Cardiac muscle cell (in vitro differentiated cells and primary cell): Measurements from ENCODE around the gene IL19. TPM values are rescaled to one million over a fixed set of nuclear protein-coding genes. Genes with fewer than 3 reads are reported as not detected.
"Not testable (repeated sequence)": the region's sequence is repeated elsewhere in the genome, so short reads cannot be mapped to it uniquely, and the experiment has no call there.

ENCODE experiments used
- DNase-seq, 2 donors: peaks; one replicate each; pipeline versions ENCODE4 v3.0.0 to v3.0.0-alpha.2; 2010 to 2017; ENCODE audit warnings: low read depth in 1 of 2, low spot score in 1 of 2
- H3K27ac ChIP-seq: fragments of 200-600 bp; sonication (generic); 2 replicates; pipeline ENCODE4 v1.5.1; 2016
- H3K27me3 ChIP-seq: fragments of 200-600 bp; sonication (generic); 2 replicates; pipeline ENCODE4 v1.6.0; 2016; ENCODE audit warnings: control low read depth
- H3K36me3 ChIP-seq: fragments of 200-600 bp; sonication (generic); 2 replicates; pipeline ENCODE4 v1.5.1; 2016; ENCODE audit warnings: control low read depth
- H3K4me1 ChIP-seq: fragments of 200-600 bp; sonication (generic); 2 replicates; pipeline ENCODE4 v1.8.1; 2017; ENCODE audit warnings: low read depth, mild to moderate bottlenecking, mixed run types
- H3K4me3 ChIP-seq: fragments of 200-600 bp; sonication (generic); 2 replicates; pipeline ENCODE4 v1.5.1; 2016; ENCODE audit warnings: mild to moderate bottlenecking
- H3K9me3 ChIP-seq: fragments of 200-600 bp; sonication (generic); 2 replicates; pipeline ENCODE4 v1.5.1; 2017; ENCODE audit warnings: low read depth, mild to moderate bottlenecking, control low read depth
- CTCF ChIP-seq: IDR thresholded peaks from 2 replicates; pipeline ENCODE4 v1.5.1; 2012; ENCODE audit warnings: low read depth, mild to moderate bottlenecking, low read length
- polyA plus RNA-seq: library from polyadenylated mRNA; unstranded; fragments of >200 nt; fragmentation: Nextera tagmentation; extraction: Ambion mirVana; gene quantifications from 2 replicates; pipeline ENCODE4 v1.2.1, GENCODE V29; 2016
- total RNA-seq: library from RNA; depleted of rRNA; stranded (reverse); fragments of >200 nt; gene quantifications from 2 replicates; pipeline ENCODE4 v1.2.3, GENCODE V29; 2016

IL19 gene
- total and polyA plus RNA-seq, 2 experiments from 2014 or later, result not detected

- TF ChIP-seq CTCF, result no peak
- no peaks in the 10 kb centered on the region for H3K9me3 ChIP-seq
- no peak for DNase-seq
- H3K27ac ChIP-seq, result no peak overlapping the region
- H3K27me3 ChIP-seq, result no peaks in the 10 kb centered on the region
- H3K4me1 ChIP-seq, result peaks cover 10% of the 10 kb centered on the region
- no peaks in the 10 kb centered on the region for H3K36me3 ChIP-seq
- H3K4me3 ChIP-seq, result no peak overlapping the region
These were observed 79.8 kb downstream of the IL19 start for GRCh38 chr1:206850401-206850800.

- Histone ChIP-seq H3K36me3 (no peaks in the 10 kb centered on the region), H3K9me3 (no peaks in the 10 kb centered on the region), H3K27me3 (no peaks in the 10 kb centered on the region), H3K4me1 (peaks cover 10% of the 10 kb centered on the region), H3K4me3 (no peak overlapping the region), H3K27ac (no peak overlapping the region)
- TF ChIP-seq CTCF, result no peak
- DNase-seq, result peak in 1 of 2 donors; percentile 81
These were observed 80.9 kb downstream of the IL19 start for GRCh38 chr1:206851341-206852010.

DNA sequence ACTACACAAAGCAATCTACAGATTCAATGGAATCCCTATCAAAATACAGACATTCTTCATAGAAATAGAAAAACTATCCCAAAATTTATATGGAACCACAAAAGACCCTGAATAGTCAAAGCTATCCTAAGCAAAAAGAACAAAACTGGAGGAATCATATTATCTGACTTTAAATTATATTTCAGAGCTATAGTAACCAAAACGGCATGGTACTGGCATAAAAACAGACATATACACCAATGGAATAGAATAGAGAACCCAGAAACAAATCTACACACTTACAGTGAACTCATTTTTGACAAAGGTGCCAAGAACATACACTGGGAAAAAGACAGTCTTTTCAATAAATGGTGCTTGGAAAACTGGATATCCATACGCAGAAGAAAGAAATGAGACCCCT, 82.1 kb downstream of the IL19 start:
- H3K27ac ChIP-seq, DNase-seq, H3K9me3 ChIP-seq, H3K27me3 ChIP-seq, H3K4me3 ChIP-seq, H3K36me3 ChIP-seq, H3K4me1 ChIP-seq: not testable (repeated sequence)

- not testable (repeated sequence) for H3K4me1 ChIP-seq, H3K27ac ChIP-seq, H3K36me3 ChIP-seq, H3K4me3 ChIP-seq, H3K9me3 ChIP-seq, DNase-seq, H3K27me3 ChIP-seq
These were observed 83.1 kb downstream of the IL19 start for GRCh38 chr1:206853696-206854095.

- H3K4me1 ChIP-seq, result no peaks in the 10 kb centered on the region
- H3K27me3 ChIP-seq, result peaks cover 8% of the 10 kb centered on the region
- H3K9me3 ChIP-seq, result no peaks in the 10 kb centered on the region
- TF ChIP-seq CTCF, result no peak
- H3K4me3 ChIP-seq, result no peak overlapping the region
- H3K27ac ChIP-seq, result no peak overlapping the region
- DNase-seq, result no peak
- no peaks in the 10 kb centered on the region for H3K36me3 ChIP-seq
These were observed 84.0 kb downstream of the IL19 start for GRCh38 chr1:206854401-206855129.

- no peaks in the 10 kb centered on the region for H3K9me3 ChIP-seq
- peaks cover 18% of the 10 kb centered on the region for H3K27me3 ChIP-seq
- no peak for DNase-seq
- no peak for TF ChIP-seq CTCF
- no peak overlapping the region for H3K4me3 ChIP-seq
- no peaks in the 10 kb centered on the region for H3K4me1 ChIP-seq
- H3K36me3 ChIP-seq, result no peaks in the 10 kb centered on the region
- no peak overlapping the region for H3K27ac ChIP-seq
These were observed 85.3 kb downstream of the IL19 start for GRCh38 chr1:206855859-206856258.
